ENCODE measurements around the gene GJC2.

The GJC2 gene

GRCh38 chr1:228197555-228198147 is 47.9 kb downstream of the GJC2 start:
- DNase-seq = no peak

- DNase-seq = no peak
Observed at GRCh38 chr1:228198977-228199590, 49.4 kb downstream of the GJC2 start.

GRCh38 chr1:228204958-228205357 is 55.2 kb downstream of the GJC2 start:
- DNase-seq = no peak

GRCh38 chr1:228205526-228206436 is 56.1 kb downstream of the GJC2 start:
- no peak for DNase-seq

- DNase-seq = no peak
Observed at GRCh38 chr1:228206582-228207351, 57.0 kb downstream of the GJC2 start.

GRCh38 chr1:228207381-228207810 is 57.7 kb downstream of the GJC2 start:
- no peak for DNase-seq

- DNase-seq = no peak
Observed at GRCh38 chr1:228207851-228208821, 58.4 kb downstream of the GJC2 start, which contains the start of gene OBSCN. Gene OBSCN (plus strand): TSS chr1:228208044. CDS start chr1:228211784, 3,740 bp downstream.

GRCh38 chr1:228208831-228209551 is 59.3 kb downstream of the GJC2 start:
- no peak for DNase-seq

Data from NCI-H1048 (cell line).